Neural cell (in vitro differentiated cells): Measurements from ENCODE around the gene DLX1. TPM values are rescaled to one million over a fixed set of nuclear protein-coding genes. Genes with fewer than 3 reads are reported as not detected.
"Not testable (repeated sequence)": the region's sequence is repeated elsewhere in the genome, so short reads cannot be mapped to it uniquely, and the experiment has no call there.

Experiments
- H2AFZ ChIP-seq: fragments of 200-600, 300-800 bp; sonication (generic), shearing (Covaris generic); 2 replicates; pipeline ENCODE4 v1.6.0; 2014; ENCODE audit warnings: low read depth, mild to moderate bottlenecking, antibody characterized with exemption, low read length, moderate library complexity
- H3F3A ChIP-seq: fragments of 200-600 bp; shearing (Covaris generic); 2 replicates; pipeline ENCODE4 v1.6.1; 2016; ENCODE audit warnings: mild to moderate bottlenecking, moderate library complexity, mixed read lengths, antibody characterized with exemption, low read length; ENCODE audit not compliant: insufficient read depth, poor library complexity, severe bottlenecking
- H3K27ac ChIP-seq: fragments of 200-600, 300-800 bp; sonication (generic), shearing (Covaris generic); 2 replicates; pipeline ENCODE4 v1.5.1; 2014; ENCODE audit warnings: mild to moderate bottlenecking, low read length, moderate library complexity
- H3K27me3 ChIP-seq: fragments of 300-800, 200-600 bp; sonication (generic), shearing (Covaris generic); 2 replicates; pipeline ENCODE4 v1.6.0; 2014; ENCODE audit warnings: mild to moderate bottlenecking, low read depth, low read length, moderate library complexity; ENCODE audit not compliant: insufficient read depth
- H3K36me3 ChIP-seq: fragments of 300-800, 200-600 bp; sonication (generic), shearing (Covaris generic); 2 replicates; pipeline ENCODE4 v1.5.1; 2014; ENCODE audit warnings: mild to moderate bottlenecking, antibody characterized with exemption, low read length, moderate library complexity; ENCODE audit not compliant: insufficient read depth
- H3K4me2 ChIP-seq: fragments of 300-800, 200-600 bp; sonication (generic), shearing (Covaris generic); 2 replicates; pipeline ENCODE4 v1.6.0; 2014; ENCODE audit warnings: mild to moderate bottlenecking, low read length
- H3K4me3 ChIP-seq: fragments of 300-800, 200-600 bp; sonication (generic), shearing (Covaris generic); 2 replicates; pipeline ENCODE4 v1.5.1; 2014; ENCODE audit warnings: mild to moderate bottlenecking, low read length, moderate library complexity
- H3K79me2 ChIP-seq: fragments of 200-600 bp; shearing (Covaris generic); replicated peaks from 2 replicates; pipeline ENCODE4 v1.6.0; 2014; ENCODE audit warnings: mild to moderate bottlenecking, low read length, moderate library complexity; ENCODE audit not compliant: insufficient read depth
- H3K9ac ChIP-seq: fragments of 300-800, 200-600 bp; sonication (generic), shearing (Covaris generic); 2 replicates; pipeline ENCODE4 v1.6.1; 2016; ENCODE audit warnings: mild to moderate bottlenecking, low read length, mixed read lengths
- H3K9me2 ChIP-seq: fragments of 200-600 bp; shearing (Covaris generic); 2 replicates; pipeline ENCODE4 v1.6.1; 2016; ENCODE audit warnings: mild to moderate bottlenecking, low read length, mixed read lengths; ENCODE audit not compliant: insufficient read depth
- H3K9me3 ChIP-seq: fragments of 200-600, 300-800 bp; sonication (generic), shearing (Covaris generic); 2 replicates; pipeline ENCODE4 v1.6.1; 2016; ENCODE audit warnings: mild to moderate bottlenecking, mixed run types, low read length, moderate library complexity, mixed read lengths
- H4K20me1 ChIP-seq: fragments of 200-600 bp; shearing (Covaris generic); 2 replicates; pipeline ENCODE4 v1.6.1; 2016; ENCODE audit warnings: mild to moderate bottlenecking, mixed run types; ENCODE audit not compliant: insufficient read depth
- EP300 ChIP-seq: fragments of 450-650 bp; conservative IDR thresholded peaks from 2 replicates; pipeline ENCODE4 v1.6.1; 2014; ENCODE audit warnings: antibody characterized with exemption, mild to moderate bottlenecking, moderate library complexity; ENCODE audit not compliant: poor library complexity, severe bottlenecking
- EZH2 ChIP-seq: fragments of 200-600, 300-800 bp; shearing (Covaris generic), sonication (generic); IDR thresholded peaks from 2 replicates; pipeline ENCODE4 v1.6.1; 2014; ENCODE audit warnings: antibody characterized with exemption, low read length, borderline replicate concordance, mild to moderate bottlenecking; ENCODE audit not compliant: insufficient read depth, poor library complexity, severe bottlenecking
- MXI1 ChIP-seq: fragments of 450-650 bp; conservative IDR thresholded peaks from 2 replicates; pipeline ENCODE4 v1.6.1; 2014; ENCODE audit warnings: antibody characterized with exemption, mild to moderate bottlenecking; ENCODE audit not compliant: poor library complexity, severe bottlenecking
- POLR2AphosphoS5 ChIP-seq: IDR thresholded peaks from 2 replicates; pipeline ENCODE4 v1.6.1; 2012
- RAD21 ChIP-seq: fragments of 450-650 bp; conservative IDR thresholded peaks from 2 replicates; pipeline ENCODE4 v1.6.1; 2014; ENCODE audit warnings: antibody characterized with exemption, mild to moderate bottlenecking, moderate library complexity
- SMC3 ChIP-seq: fragments of 450-650 bp; conservative IDR thresholded peaks from 2 replicates; pipeline ENCODE4 v1.6.1; 2014; ENCODE audit warnings: antibody characterized with exemption, mild to moderate bottlenecking, moderate library complexity; ENCODE audit not compliant: poor library complexity
- TAF1 ChIP-seq: IDR thresholded peaks from 2 replicates; pipeline ENCODE4 v1.6.1; 2012; ENCODE audit warnings: low read depth
- polyA plus RNA-seq: library from polyadenylated mRNA; depleted of rRNA; stranded (reverse); fragments of >200 nt; gene quantifications from 2 replicates; pipeline ENCODE4 v1.2.3, GENCODE V29; 2014
- TF ChIP-seq, protein P1 (sequence below): fragments of 450-650 bp; IDR thresholded peaks from 2 replicates; pipeline ENCODE4 v1.5.1; 2014; ENCODE audit warnings: antibody characterized with exemption, mild to moderate bottlenecking, moderate library complexity; ENCODE audit not compliant: poor library complexity, severe bottlenecking
- TF ChIP-seq, protein P2 (sequence below): IDR thresholded peaks from 2 replicates; pipeline ENCODE4 v1.6.1; 2012; ENCODE audit warnings: borderline replicate concordance

DLX1 gene
- polyA plus RNA-seq, 1 donor from 2014 or later = 67.3 TPM

DNA sequence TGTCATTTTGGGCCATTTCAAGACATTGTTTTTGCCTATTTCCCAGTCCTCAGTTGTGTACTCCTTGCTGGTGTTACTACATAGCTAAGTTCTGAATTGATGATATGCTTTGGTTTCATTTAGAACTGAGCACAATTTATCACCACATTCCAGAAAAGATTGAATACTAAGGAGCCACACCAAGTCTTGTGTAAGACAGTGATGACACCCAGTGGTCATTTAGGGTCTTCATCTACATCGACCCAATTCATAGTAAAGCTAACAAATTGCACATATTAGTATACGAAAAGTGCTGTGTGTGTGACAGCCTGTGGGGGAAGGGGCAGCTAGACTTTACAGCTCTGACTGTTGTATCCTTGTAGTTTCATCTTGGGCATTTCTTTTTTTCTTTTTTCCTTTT is 28.3 kb downstream of the DLX1 start:
- H3K9ac ChIP-seq = no peak overlapping the region

DNA sequence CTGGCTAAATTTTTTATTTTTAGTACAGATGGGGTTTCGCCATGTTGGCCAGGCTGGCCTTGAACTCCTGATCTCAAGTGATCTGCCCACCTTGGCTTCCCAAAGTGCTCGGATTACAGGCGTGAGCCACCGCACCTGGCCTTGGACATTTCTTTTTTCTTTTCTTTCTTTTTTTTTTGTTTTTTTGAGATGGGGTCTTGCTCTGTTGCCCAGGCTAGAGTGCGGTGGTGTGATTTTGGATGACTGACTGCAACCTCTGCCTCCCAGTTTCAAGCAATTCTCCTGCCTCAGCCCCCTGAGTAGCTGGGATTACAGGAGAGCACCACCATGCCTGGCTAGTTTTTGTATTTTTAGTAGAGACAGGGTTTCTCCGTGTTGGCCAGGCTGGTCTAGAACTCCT is 28.9 kb downstream of the DLX1 start:
- H3K4me3 ChIP-seq, H2AFZ ChIP-seq, H3K9me3 ChIP-seq, H3K4me2 ChIP-seq, H3K9ac ChIP-seq, H3F3A ChIP-seq, H3K27ac ChIP-seq, H3K36me3 ChIP-seq, H3K9me2 ChIP-seq, H4K20me1 ChIP-seq, H3K79me2 ChIP-seq: not testable (repeated sequence)
- peaks cover 12% of the 10 kb centered on the region for H3K27me3 ChIP-seq

More for the DNA sequence above, 28.3 kb downstream of the DLX1 start:
- Histone ChIP-seq H3K4me2 (no peak overlapping the region), H4K20me1 (no peaks in the 10 kb centered on the region), H2AFZ (no peak overlapping the region), H3K79me2 (no peaks in the 10 kb centered on the region), H3K27ac (no peak overlapping the region), H3K9me2 (no peaks in the 10 kb centered on the region), H3K27me3 (peaks cover 16% of the 10 kb centered on the region), H3K9me3 (no peaks in the 10 kb centered on the region), H3K36me3 (no peaks in the 10 kb centered on the region), H3K4me3 (no peak overlapping the region), H3F3A (no peaks in the 10 kb centered on the region)
- TF ChIP-seq RAD21 (peak; percentile 70), SMC3 (peak; percentile 72), TAF1 (no peak)
- TF ChIP-seq, protein P1, sequence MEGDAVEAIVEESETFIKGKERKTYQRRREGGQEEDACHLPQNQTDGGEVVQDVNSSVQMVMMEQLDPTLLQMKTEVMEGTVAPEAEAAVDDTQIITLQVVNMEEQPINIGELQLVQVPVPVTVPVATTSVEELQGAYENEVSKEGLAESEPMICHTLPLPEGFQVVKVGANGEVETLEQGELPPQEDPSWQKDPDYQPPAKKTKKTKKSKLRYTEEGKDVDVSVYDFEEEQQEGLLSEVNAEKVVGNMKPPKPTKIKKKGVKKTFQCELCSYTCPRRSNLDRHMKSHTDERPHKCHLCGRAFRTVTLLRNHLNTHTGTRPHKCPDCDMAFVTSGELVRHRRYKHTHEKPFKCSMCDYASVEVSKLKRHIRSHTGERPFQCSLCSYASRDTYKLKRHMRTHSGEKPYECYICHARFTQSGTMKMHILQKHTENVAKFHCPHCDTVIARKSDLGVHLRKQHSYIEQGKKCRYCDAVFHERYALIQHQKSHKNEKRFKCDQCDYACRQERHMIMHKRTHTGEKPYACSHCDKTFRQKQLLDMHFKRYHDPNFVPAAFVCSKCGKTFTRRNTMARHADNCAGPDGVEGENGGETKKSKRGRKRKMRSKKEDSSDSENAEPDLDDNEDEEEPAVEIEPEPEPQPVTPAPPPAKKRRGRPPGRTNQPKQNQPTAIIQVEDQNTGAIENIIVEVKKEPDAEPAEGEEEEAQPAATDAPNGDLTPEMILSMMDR = peak; percentile 61

DNA sequence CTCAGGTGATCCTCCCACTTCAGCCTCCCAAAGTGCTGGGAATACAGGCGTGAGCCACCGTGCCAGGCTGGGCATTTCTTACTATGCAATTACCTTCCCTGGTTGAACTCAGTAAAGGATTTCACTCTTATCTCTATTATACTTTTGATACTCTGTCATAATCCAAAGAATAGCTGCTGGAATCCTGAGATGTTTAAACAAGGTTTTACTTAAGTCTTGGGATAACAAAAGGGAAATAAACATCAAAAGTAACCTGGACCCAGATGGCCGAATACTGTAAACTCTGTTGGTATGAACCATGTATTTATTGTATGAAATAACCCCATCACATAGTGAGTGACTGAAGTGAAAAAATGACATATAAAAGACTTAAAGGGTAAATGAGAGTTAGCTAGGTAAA is 29.3 kb downstream of the DLX1 start:
- Histone ChIP-seq H3K4me3 (no peak overlapping the region), H3K9me2 (no peaks in the 10 kb centered on the region), H4K20me1 (no peaks in the 10 kb centered on the region), H3K36me3 (no peaks in the 10 kb centered on the region), H2AFZ (no peak overlapping the region), H3K4me2 (no peak overlapping the region), H3K9me3 (no peaks in the 10 kb centered on the region), H3K79me2 (no peaks in the 10 kb centered on the region), H3K27me3 (peaks cover 8% of the 10 kb centered on the region), H3F3A (no peaks in the 10 kb centered on the region), H3K9ac (no peak overlapping the region), H3K27ac (no peak overlapping the region)
- TF ChIP-seq SMC3 = no peak
- no peak for TF ChIP-seq EZH2
- no peak for TF ChIP-seq RAD21
- no peak for TF ChIP-seq EP300
- no peak for TF ChIP-seq POLR2AphosphoS5
- TF ChIP-seq, protein P2, sequence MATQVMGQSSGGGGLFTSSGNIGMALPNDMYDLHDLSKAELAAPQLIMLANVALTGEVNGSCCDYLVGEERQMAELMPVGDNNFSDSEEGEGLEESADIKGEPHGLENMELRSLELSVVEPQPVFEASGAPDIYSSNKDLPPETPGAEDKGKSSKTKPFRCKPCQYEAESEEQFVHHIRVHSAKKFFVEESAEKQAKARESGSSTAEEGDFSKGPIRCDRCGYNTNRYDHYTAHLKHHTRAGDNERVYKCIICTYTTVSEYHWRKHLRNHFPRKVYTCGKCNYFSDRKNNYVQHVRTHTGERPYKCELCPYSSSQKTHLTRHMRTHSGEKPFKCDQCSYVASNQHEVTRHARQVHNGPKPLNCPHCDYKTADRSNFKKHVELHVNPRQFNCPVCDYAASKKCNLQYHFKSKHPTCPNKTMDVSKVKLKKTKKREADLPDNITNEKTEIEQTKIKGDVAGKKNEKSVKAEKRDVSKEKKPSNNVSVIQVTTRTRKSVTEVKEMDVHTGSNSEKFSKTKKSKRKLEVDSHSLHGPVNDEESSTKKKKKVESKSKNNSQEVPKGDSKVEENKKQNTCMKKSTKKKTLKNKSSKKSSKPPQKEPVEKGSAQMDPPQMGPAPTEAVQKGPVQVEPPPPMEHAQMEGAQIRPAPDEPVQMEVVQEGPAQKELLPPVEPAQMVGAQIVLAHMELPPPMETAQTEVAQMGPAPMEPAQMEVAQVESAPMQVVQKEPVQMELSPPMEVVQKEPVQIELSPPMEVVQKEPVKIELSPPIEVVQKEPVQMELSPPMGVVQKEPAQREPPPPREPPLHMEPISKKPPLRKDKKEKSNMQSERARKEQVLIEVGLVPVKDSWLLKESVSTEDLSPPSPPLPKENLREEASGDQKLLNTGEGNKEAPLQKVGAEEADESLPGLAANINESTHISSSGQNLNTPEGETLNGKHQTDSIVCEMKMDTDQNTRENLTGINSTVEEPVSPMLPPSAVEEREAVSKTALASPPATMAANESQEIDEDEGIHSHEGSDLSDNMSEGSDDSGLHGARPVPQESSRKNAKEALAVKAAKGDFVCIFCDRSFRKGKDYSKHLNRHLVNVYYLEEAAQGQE = no peak
- TF ChIP-seq MXI1 = no peak
- TF ChIP-seq, protein P1 = no peak
- TF ChIP-seq TAF1 = no peak
